GM18858 (cell line): Measurements from ENCODE around the gene CACNA2D2.

ENCODE experiments used
- ATAC-seq: cut with Tn5 transposase; IDR thresholded peaks from one replicate; pipeline ENCODE4 v1.9.1; 2021; ENCODE audit not compliant: unreplicated experiment

CACNA2D2 gene

GRCh38 chr3:50374363-50375257 is 128.8 kb downstream of the CACNA2D2 start:
- no peak for ATAC-seq

GRCh38 chr3:50373146-50374051 is 130.0 kb downstream of the CACNA2D2 start:
- no peak for ATAC-seq

DNA sequence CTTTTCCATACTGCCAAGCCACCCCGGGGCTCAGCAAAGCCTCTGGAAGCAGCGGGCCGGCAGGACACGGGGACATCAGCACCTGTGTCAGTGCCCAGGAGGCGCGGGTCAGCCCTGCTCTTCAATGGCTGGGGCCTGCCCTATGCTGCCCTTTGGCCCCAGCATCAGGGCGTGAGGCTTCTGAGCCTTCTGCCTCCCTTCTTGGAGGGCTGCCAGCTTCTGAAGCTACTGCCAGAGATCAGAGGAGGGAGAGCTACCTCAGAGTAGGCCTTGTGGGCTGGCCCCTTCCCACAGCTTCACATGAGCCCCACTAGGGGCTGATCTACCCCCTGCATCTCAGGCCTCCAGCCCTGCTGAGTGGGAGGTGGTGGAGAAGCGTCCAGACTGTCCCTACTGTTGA is 131.1 kb downstream of the CACNA2D2 start:
- ATAC-seq: no peak

- ATAC-seq: no peak
These were observed 132.2 kb downstream of the CACNA2D2 start for GRCh38 chr3:50371133-50371685.

DNA sequence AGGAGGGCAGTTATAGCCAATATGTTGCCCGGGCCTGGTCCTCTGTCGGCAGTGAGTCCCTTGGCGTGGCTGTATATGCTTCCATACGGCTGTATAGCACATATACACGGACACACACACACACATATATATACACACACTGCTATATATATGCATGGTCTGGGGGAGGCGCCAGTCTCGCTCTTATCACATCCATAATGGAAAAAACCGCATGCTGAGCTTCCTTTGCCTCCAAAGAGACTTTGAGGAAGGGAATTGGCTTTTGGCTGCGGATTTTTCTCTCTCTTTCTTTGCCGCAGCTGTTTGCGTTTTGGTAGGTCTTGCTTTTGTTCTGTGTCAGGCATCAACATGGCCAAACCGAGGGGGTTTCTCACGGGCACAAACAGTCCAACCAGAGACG is 132.8 kb downstream of the CACNA2D2 start:
- ATAC-seq: no peak

DNA sequence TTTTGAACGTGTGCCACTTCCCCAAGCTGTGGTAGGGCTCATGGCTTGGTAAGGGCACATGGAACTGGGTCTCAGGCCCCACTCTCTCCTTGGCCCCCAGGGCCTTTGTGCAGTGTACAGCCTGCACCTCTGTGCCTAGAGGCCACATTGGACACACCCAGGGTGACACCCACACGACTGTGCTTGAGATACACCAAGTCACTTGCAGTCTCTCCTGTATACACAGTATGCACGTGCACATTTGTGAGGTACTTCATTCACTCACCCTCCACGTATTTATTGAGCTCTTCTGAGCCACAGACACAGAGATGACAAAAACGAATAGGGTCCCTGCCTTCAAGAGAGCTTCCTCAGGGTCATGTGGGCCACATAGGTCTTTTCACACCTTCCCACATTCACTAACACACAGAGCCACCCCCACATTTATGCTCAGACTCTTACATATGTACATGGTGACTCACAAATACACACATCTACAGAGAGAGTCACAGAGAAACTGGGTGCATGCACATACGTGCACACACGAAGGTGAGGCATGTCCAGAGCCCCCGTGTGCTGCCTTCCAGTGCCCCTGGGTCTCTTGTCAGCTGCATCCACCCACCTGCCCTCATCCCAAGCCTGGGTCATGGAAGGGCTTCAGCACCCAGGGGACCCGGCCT is 134.3 kb downstream of the CACNA2D2 start:
- no peak for ATAC-seq

- no peak for ATAC-seq
These were observed 137.6 kb downstream of the CACNA2D2 start for GRCh38 chr3:50365842-50366220.

DNA sequence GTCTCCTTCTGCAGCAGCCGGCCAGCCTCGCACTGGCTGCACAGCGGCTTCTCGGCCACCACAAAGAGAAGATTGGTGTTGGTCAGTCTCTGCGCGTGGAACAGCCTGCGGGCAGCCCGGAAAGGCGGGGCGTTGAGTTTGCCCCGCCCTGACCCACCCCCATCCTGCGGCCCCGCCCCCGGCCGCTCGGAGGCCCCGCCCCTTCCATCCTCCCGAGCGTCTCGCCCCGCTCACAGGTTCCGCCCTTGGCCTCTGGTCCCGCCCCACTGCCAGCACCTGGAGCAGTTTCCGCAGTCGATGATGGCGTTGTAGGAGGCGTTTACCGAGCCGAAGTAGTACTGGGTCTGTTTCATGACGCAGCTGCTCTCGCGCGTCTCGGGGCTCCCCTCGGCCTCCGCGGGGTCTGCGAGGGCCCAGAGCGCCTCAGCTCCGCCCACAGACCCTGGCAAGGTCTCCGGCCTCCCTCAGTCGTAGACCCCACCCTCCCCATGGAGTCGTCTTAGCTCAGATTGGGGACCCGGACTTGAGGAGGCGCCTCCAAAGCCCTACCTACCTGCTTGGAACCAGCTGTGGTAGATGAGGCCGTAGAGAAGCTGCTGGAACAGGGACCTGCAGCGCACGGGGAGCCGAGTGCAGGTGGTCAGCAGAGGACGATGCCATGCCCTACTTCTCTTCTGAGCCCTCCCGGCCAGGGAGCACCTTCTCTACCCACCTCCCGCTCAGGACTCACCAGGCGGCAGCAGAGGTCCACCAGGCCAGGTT is 138.2 kb downstream of the CACNA2D2 start:
- ATAC-seq: peak; percentile 60

- ATAC-seq: no peak
These were observed 138.8 kb downstream of the CACNA2D2 start for GRCh38 chr3:50364573-50365079.

DNA sequence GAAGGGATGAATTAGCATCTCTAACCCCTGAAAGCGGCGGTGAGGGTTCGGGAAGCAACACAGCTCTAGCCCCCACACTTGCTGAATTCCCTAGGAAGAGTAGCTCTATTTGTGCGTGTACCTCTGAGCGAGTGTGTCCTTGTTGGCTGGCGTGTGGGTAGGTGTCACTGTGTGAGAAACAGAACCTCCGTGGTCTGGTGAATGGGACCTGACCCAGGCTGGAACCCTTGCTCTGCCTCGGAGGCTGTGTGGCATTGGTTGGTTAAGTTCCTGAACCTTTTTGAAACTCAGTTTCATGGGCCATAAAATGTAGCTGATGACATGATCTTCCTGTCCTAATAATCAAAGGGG is 143.7 kb downstream of the CACNA2D2 start:
- no peak for ATAC-seq

DNA sequence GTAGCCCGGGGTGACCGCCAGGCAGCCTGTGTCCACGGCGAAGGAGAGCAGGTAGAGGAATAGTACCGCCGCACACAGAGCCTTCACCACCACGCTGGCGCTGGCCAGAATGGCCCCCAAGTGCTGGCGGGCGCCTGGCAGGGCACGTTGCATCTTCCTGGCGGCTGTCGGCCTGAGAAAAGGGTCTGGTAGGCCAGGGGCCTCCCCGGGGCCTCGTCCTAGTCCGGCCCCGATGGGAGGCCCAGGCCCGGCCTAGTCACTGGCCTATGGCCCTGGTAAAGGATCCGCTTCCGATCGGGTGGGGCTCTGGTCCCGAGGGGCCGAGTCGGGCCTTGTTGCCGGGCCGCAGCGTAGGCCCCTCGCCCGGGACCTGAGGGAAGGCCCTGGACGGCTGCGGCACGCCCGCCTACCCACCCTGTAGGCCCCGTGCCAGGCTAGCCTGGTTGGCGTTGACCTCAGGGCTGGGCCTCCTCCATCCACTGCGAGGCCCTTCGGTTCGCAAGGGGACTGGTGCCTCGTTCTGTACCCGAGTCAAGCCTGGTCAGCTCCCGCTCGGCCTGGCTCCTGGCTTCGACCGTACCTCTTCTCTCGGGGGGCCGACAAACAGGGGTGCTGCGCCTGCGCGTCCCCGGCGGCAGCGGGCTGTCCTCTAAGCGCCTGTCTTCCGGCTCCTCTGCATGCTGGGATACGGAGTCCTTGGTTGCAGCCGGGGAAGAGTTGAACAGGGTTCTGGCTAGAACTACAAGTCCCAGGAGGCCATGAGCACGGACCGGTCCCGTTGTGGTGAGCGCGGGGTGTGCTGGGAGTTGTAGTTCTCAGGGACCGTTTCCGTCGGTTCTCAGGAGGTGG is 144.3 kb downstream of the CACNA2D2 start, which contains the start of gene TMEM115:
TMEM115 (minus strand) TSS at position 611 of the 849 bp plus-strand sequence; CDS start at position 153, 458 bp downstream.
- peak; percentile 92 for ATAC-seq

- ATAC-seq: no peak
These were observed 145.0 kb downstream of the CACNA2D2 start for GRCh38 chr3:50358355-50358910.

DNA sequence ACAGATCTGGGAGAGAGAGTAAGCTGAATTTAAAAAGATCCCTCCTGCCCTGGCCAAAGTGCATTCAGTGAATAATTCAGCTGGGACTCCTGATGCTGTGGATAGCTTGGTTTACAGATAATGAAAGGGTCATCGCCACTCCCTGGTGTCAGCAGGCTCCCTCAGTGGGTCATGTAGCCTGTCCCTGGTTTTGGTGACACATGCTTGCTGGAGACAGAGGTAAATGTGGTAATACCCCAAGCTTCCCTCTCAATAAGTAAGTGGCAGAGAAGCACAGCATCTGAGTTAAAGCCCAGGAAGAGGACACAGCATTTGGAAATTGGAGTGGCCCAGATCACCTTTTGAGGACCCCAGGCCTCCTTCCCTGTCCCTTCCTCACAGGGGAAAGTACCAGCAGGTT is 146.0 kb downstream of the CACNA2D2 start:
- ATAC-seq: no peak

- no peak for ATAC-seq
These were observed 146.9 kb downstream of the CACNA2D2 start for GRCh38 chr3:50356553-50356952.

DNA sequence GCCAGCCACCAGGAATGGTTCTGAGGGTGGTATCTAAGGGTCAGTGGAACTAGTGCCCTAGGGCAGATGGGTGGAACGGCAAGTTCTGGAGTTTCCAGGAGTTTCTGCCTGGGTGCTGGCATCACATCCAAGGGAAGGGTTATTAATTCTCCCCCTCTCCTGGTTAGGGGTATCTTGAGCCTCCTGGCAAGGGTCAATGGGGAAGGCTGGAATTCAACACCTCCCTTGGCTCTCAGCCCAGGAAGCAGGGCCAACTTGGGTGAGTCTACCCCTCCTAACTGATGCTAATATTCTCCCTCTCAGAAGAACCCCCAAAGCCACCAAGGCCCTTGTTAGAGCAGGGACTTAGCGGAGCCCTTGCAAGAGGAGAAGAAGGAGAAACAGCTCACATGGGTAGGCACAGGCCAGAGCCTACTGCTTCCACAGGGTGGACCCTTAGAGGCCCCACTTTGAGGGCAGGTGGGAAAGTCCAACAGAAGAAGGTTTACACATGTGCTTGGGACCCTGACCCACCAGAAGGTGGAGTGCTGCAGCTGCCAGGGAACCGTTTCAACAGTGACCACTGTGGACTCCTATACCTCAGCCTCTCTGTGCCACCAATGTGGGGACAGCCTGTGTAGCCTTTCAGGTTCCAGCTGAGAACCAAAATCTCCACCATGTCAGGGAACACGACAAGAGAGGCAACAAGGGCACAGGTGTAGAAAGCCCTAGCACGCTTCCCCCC is 147.4 kb downstream of the CACNA2D2 start:
- ATAC-seq: no peak

DNA sequence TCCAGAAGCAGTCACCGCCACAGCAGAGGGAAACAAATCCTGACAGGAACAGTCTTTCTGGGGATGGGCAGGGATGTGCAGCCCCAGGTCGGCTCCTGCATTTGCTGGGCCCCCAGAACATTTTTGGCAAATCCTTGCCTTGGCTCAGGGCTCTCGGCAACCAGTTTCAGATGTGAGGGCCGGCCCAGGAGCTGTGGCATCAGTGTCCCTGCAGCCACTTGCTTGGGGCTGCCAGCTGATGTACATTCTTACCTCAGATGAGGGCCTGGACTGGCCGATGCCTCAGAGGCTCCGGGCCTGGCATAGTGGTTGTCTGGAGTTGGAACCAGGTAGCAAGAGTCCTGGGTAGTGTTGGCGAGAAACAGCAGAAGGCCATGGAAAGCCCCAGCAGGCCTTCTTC is 148.6 kb downstream of the CACNA2D2 start:
- no peak for ATAC-seq

DNA sequence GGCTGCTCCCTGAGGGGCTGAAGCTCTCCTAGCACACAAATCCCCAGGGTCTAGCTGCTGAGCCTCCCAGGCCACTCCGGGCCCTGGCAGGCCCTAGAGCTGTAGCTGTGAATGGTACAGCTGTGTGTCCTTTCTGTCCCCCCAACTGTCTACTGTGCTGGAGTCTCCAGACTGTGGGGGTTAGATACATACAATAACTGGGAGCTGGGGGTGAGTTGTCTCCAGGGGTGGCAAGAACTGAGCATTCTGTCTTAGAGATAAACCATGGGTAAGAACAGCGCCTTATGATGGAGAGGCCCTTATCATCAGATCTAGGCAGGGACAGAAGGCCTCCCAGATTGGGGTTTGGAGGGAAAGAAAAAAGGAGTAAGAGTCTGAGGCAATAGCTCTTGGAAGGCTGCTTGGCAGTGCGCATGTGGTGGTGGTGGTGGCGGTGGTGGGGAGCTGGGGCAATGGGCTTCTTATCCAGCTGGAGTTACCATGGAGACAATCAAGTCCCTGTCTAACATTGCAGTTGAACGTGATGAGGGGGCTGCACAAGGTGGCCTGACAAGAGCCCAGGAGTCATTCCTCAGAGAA is 149.2 kb downstream of the CACNA2D2 start:
- ATAC-seq: no peak
